Activated naive CD4-positive, alpha-beta T cell treated with anti-CD3 and anti-CD28 coated beads, Interleukin-2, amount 50 U/mL, for 16 hours (primary cell): Measurements from ENCODE around the gene EGFR.

Experiments used
- DNase-seq: peaks from one replicate; pipeline ENCODE4 v3.0.0-alpha.2; 2020

Gene EGFR

DNA sequence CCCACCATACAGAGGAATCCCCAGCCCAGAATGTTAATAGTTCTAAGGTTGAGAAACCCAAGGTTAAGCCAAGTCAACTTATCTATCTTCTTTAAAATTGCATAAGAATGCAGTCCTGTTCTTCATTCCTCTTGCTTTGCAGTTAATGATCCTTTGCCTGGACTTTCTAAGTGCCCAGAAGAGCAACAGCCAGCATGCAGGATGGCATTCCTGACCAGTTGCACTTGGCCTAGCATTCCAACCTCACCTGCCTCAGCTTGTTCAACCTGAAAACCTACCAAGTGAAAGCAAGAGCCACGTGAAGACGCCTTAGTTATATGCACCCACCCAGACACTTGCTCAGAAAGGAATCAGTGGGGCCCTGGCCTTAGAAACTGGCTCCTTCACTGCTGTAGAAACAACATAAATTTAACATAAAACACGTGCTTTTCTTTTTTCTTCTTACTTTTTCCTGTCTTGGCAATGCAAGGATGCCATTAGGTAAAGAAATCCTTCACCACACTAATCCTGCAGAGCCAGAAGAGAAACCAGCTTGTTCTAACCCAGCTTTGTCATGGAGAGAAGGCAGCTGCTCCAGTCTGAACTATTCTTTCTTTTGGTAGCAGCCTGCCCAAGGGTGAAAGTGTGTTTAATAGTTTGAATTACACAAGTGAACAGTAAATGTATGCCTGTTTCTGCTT is 25.0 kb downstream of the EGFR start:
- no peak for DNase-seq

DNA sequence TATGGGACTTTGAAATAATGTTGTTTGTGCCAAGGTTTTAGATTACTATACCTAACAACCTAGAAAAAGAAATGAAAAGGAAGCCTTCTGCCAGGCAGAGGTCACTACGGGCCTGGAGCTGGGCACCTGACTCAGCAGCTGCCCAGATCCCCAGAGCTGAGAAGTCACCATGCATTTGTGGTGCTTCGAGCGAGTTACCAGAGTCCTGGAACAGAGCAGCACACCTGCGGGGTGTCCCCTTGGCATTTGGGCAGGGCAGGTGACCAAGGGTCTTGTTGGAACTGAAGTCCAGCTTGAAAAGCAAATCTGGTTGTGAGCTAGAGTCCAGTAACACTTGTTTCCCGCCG is 25.5 kb downstream of the EGFR start:
- DNase-seq = no peak

DNA sequence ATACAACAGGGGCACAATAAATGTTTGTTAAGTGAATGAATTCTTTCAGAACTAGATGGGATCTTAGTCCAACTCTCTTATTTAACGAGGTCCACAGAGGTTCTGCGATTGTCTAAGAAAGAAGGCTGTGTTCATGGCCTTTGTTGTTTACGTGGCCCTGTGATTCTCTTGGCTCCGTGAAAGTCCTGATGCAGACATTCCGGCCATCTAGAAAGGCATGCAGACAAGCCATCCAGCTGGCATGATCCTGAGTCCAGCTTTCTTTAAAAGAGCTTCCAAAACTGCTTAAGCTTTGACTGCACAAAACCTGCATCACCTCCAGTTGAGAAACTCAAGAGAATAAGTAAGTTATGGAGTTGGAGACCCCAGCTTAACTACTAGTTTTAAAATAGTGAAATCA is 26.0 kb downstream of the EGFR start:
- DNase-seq = no peak

DNA sequence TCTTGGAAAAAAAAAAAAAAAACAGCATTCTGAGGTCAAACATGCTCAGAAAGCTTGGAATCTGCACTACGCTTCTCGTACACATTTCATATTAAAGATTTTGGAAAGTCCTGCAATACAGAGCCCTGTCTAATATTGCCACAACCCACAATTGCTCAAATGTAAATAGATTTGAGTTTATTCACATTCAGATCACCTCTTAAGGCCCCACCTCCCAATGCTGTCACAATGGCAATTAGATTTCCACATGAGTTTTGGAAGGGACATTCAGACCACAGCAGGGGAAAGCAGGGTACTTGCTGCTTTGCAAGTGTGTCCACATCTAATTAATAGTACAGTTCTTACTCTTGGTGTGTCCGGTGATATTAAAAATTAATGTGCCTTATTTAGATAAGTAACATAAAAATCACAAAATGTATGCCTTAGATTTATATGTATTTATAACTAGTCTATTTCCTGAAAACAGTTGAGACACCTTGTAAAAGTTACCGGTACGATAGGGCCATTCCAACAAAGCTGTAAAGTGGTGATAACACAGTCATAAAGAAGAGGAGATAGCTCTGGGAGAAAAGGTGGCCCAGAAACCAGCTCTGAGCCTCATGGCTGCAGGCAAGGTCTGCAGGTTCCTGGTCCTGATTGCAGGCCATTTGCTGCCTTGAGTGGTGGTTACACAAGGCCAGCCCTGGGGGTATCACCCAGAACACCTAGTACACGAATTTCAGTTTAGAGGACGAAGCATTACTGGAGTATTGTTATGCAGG is 27.9 kb downstream of the EGFR start:
- no peak for DNase-seq

GRCh38 chr7:55048221-55048859 is 29.5 kb downstream of the EGFR start:
- DNase-seq = no peak

- no peak for DNase-seq
Observed at GRCh38 chr7:55050281-55050680, 31.5 kb downstream of the EGFR start.

GRCh38 chr7:55052081-55052480 is 33.3 kb downstream of the EGFR start:
- DNase-seq = no peak

GRCh38 chr7:55052741-55053427 is 34.1 kb downstream of the EGFR start:
- DNase-seq = no peak

DNA sequence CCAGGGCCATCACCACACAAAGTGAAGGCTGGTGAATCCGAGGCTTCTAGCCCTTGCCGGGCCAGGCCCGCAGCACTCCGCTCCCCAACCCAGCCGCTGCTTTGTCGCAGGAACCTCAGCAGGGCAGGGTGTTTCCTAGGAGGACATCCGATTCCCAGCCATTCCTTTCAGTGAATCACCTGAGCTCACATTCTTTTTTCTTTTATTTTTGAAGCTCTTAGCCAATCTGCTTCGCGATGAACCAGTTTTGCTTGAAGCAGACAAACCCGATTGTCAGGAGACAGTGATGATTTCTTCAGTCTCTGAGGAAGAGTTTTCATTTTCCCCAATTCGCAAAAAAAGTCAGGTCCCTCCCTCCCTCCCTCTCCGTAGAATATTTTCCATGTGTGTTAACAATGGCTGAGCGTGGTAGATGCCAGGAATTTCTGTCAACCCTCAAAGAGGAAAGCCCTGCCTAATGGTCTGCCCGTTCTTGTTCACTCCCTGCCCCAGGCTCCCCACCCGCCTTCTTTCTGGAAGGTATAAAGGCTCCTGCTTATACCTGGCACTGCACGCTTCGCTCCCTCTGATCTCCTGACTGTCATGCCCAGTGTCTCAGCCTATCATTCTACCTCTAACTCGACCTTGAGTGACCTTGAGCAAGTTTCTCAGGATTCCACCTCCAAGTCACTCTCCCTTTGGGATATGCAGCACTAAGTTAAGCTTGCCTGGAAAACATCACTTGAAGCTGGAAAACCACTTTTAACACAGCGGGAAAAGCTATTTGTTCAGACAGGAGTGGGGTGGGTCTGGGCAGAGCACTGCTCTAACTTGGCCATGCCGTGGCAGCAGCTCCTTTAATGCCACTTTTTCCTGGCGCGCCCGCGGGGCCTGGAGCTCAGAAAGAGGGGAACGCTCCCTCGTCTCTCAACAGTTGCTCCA is 35.1 kb downstream of the EGFR start:
- DNase-seq = no peak

- no peak for DNase-seq
Observed at GRCh38 chr7:55054758-55055157, 35.9 kb downstream of the EGFR start.

DNA sequence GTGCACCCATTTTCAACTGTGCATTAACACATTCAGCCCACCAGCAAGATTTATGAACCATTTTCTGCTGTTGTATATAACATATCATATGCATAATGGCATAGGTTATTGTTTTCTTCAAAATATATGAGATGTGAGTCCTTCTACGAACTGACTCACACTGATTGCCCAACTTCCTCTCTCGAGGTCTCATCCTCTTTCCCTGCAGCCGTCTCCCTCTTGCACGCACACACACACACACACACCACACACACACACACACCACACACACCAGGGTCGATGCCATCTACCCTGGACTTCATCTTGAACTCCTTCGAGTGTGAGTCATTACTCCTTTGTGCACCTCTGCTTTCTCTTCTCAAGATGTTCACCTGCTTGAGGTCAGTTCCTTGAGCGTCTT is 36.7 kb downstream of the EGFR start:
- DNase-seq = no peak

GRCh38 chr7:55056068-55056467 is 37.3 kb downstream of the EGFR start:
- DNase-seq = no peak

- no peak for DNase-seq
Observed at GRCh38 chr7:55056577-55057480, 38.0 kb downstream of the EGFR start.

GRCh38 chr7:55058314-55058713 is 39.5 kb downstream of the EGFR start:
- no peak for DNase-seq

GRCh38 chr7:55059021-55059420 is 40.2 kb downstream of the EGFR start:
- DNase-seq = no peak

GRCh38 chr7:55060085-55060484 is 41.3 kb downstream of the EGFR start:
- DNase-seq = no peak

- no peak for DNase-seq
Observed at GRCh38 chr7:55060636-55061022, 41.8 kb downstream of the EGFR start.

GRCh38 chr7:55061726-55062499 is 43.1 kb downstream of the EGFR start:
- DNase-seq = no peak

DNA sequence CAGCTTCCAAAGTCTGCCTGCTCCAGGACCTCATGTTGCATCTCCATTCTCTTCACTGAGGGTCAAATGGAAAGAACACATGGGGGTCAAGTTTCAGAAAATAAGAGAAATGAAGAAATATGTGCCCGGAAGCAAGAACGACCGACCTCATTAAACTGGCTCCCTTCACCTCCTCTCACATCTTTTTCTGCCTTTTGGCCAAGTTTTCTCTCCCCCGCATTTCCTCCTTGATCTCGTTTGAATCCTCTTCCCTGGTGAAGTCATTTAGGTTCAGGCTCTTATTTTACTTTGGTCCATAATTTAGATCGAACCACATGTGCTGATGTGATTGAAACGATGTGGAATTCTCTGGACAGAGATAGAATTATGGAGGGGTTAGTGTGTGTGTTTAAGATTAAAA is 44.2 kb downstream of the EGFR start:
- DNase-seq = no peak

DNA sequence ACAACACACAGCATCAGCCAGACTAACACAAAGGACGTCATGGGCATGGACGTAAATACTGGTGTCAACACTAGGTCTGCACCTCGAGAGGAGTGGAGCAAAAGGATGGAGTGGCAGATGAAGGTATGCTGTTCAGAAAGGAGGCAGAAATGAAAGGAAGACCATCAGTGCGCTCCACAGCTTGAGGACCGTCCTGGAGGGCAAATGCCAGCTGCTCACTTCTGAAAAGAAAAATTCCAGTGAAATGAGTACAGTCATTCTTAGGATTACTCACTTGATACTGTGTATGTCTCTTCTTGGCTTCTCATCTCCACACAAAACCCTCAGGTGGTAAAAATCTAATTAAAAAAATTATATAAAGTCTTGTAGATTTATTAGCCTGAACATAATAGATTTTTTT is 44.8 kb downstream of the EGFR start:
- no peak for DNase-seq

DNA sequence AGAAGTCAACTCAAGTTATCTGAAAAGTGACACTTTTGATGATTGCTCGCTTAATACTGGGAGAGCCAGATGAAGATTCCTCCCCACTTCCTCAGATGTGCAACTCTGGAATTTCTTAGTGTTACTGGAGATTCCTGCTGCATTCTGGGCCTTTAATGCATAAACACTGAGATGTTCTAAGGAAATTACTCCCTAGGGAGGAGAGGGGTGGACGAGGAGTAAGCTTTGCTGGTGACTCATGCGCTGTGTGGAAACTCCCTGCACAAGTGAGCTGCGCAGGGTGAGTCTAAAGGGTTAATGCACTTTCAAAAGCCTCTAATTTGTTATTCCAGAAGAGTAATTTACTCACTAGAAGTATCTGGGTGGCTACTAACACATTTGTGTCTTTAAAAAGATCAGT is 46.3 kb downstream of the EGFR start:
- no peak for DNase-seq
